ENCODE data around the gene DEPDC4.
"Not testable (repeated sequence)": the region's sequence is repeated elsewhere in the genome, so short reads cannot be mapped to it uniquely, and the experiment has no call there.

DEPDC4 gene

DNA sequence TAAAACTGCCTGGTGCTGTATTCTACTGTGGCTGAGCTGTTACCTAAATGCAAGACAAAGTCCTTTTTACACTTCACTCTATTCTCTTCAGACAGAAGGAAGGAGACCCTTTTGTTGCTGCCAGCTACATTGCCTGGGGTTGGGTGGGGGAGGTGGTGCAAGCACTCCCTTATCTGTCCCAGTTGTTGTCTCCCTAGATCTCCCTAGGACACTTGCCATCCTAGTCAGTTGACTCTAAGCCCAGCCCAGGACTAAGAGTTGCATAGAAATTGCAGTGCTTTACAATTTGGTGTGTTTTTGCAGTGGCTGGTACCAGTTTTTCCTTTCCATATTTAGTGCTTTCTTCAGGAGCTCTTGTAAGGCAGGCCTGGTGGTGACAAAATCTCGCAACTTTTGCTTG, 35.2 kb upstream of the DEPDC4 start:
- no peaks in the 10 kb centered on the region for H3K27me3 ChIP-seq (ENCODE audit: low read depth, low read length)
- no peaks in the 10 kb centered on the region for H3K4me1 ChIP-seq (ENCODE audit: low read length)
- H3K9ac ChIP-seq (ENCODE audit: low read length), result no peak overlapping the region
- no peaks in the 10 kb centered on the region for H4K20me1 ChIP-seq (ENCODE audit: insufficient read depth, low read length)
- TF ChIP-seq, protein P1, sequence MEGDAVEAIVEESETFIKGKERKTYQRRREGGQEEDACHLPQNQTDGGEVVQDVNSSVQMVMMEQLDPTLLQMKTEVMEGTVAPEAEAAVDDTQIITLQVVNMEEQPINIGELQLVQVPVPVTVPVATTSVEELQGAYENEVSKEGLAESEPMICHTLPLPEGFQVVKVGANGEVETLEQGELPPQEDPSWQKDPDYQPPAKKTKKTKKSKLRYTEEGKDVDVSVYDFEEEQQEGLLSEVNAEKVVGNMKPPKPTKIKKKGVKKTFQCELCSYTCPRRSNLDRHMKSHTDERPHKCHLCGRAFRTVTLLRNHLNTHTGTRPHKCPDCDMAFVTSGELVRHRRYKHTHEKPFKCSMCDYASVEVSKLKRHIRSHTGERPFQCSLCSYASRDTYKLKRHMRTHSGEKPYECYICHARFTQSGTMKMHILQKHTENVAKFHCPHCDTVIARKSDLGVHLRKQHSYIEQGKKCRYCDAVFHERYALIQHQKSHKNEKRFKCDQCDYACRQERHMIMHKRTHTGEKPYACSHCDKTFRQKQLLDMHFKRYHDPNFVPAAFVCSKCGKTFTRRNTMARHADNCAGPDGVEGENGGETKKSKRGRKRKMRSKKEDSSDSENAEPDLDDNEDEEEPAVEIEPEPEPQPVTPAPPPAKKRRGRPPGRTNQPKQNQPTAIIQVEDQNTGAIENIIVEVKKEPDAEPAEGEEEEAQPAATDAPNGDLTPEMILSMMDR (IDR thresholded peaks at IDR 0.05; ENCODE audit: low read depth, low read length), result no peak
- TF ChIP-seq EZH2phosphoT487 (IDR thresholded peaks at IDR 0.05; ENCODE audit: low read depth), result no peak
- no peak overlapping the region for H3K4me2 ChIP-seq (ENCODE audit: low read length)
- no peaks in the 10 kb centered on the region for H3K9me3 ChIP-seq (ENCODE audit: insufficient read depth, low read length)
- H3K27ac ChIP-seq (ENCODE audit: low read length), result no peak overlapping the region
- no peak overlapping the region for H2AFZ ChIP-seq (ENCODE audit: low read depth, low read length)
- H3K36me3 ChIP-seq (replicated peaks; ENCODE audit: low read depth, low read length), result peaks cover 28% of the 10 kb centered on the region
- H3K79me2 ChIP-seq (ENCODE audit: low read length), result no peaks in the 10 kb centered on the region
- H3K4me3 ChIP-seq (ENCODE audit: low read length), result no peak overlapping the region

DNA sequence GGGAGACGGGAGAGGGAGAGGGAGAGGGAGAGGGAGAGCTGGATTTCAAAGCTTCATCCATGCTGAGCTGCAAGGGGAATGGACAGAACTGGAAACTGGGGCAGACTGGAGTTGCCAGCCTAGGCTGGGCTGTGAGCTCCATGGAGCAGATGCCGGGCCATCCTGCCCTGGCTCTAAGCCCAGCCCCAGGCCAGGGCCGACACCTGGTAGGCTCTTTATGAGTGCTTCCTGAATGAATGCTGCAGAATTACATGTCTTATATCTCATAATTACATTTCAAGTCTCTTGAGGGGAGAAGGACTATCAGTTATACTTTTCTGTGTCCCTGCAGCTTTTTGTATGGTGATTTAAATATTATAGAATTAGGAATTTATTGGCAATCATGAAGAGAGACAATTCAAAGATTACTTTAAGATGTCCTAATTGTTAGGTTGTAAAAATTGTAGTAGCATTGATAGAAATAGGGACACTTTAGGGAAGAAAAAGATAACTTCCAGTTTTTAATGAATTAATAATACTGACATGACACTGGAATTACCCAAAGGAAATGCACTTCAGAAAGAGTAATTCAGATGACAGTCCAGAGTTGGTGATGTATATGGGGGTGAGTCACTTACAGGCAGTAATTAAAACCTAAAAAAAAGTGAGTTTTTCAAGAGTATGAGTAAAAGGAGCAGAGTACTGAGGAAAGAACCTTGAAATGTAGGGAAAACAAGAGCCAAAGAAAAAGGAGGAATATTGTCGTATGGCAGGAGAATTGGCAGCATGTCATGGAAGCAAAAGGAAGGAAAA, 29.1 kb upstream of the DEPDC4 start:
- H3K4me1 ChIP-seq (ENCODE audit: low read length), result no peaks in the 10 kb centered on the region
- H3K9ac ChIP-seq (ENCODE audit: low read length), result no peak overlapping the region
- no peaks in the 10 kb centered on the region for H3K79me2 ChIP-seq (ENCODE audit: low read length)
- H3K27ac ChIP-seq (ENCODE audit: low read length), result no peak overlapping the region
- TF ChIP-seq, protein P1 (IDR thresholded peaks at IDR 0.05; ENCODE audit: low read depth, low read length), result no peak
- no peak for TF ChIP-seq EZH2phosphoT487 (IDR thresholded peaks at IDR 0.05; ENCODE audit: low read depth)
- H3K4me2 ChIP-seq (ENCODE audit: low read length), result no peak overlapping the region
- no peaks in the 10 kb centered on the region for H4K20me1 ChIP-seq (ENCODE audit: insufficient read depth, low read length)
- no peaks in the 10 kb centered on the region for H3K27me3 ChIP-seq (ENCODE audit: low read depth, low read length)
- no peak overlapping the region for H2AFZ ChIP-seq (ENCODE audit: low read depth, low read length)
- H3K36me3 ChIP-seq (replicated peaks; ENCODE audit: low read depth, low read length), result peaks cover 25% of the 10 kb centered on the region
- no peak overlapping the region for H3K4me3 ChIP-seq (ENCODE audit: low read length)
- H3K9me3 ChIP-seq (ENCODE audit: insufficient read depth, low read length), result no peaks in the 10 kb centered on the region

DNA sequence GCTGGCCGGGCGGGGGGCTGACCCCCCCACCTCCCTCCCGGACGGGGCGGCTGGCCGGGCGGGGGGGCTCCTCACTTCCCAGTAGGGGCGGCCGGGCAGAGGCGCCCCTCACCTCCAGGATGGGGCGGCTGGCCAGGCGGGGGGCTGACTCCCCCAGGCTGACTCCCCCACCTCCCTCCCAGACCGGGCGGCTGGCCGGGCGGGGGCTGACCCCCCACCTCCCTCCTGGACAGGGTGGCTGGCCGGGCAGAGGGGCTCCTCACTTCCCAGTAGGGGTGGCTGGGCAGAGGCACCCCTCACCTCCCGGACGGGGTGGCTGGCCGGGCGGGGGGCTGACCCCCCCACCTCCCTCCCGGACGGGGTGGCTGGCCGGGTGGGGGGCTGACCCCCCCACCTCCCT, 27.5 kb upstream of the DEPDC4 start:
- H3K79me2 ChIP-seq (ENCODE audit: low read length); H3K9ac ChIP-seq (ENCODE audit: low read length); H3K27ac ChIP-seq (ENCODE audit: low read length); H2AFZ ChIP-seq (ENCODE audit: low read depth, low read length); H3K4me2 ChIP-seq (ENCODE audit: low read length); H3K4me3 ChIP-seq (ENCODE audit: low read length); H3K27me3 ChIP-seq (ENCODE audit: low read depth, low read length); H4K20me1 ChIP-seq (ENCODE audit: insufficient read depth, low read length); H3K4me1 ChIP-seq (ENCODE audit: low read length); H3K9me3 ChIP-seq (ENCODE audit: insufficient read depth, low read length): not testable (repeated sequence)
- H3K36me3 ChIP-seq (replicated peaks; ENCODE audit: low read depth, low read length), result peaks cover 12% of the 10 kb centered on the region

DNA sequence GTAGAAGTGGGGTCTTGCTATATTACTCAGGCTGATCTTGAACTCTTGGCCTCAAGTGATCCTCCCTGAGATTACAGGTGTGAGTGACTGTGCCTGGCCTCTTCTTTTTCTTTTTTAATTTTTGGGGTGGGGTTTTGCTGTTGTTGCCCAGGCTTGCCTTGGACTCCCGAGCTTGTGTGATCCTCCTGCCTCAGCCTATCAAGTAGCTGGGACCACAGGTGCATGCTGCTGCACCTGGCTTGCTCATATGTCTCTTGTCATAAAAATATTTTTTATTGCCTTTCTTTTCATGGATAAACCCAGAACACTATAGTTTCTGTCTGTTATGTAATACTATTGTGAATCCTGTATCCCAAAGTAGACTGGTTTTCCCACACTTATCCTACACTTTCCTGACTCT, 26.1 kb upstream of the DEPDC4 start:
- Histone ChIP-seq H3K9ac (ENCODE audit: low read length) (no peak overlapping the region), H3K4me3 (ENCODE audit: low read length) (no peak overlapping the region), H3K27ac (ENCODE audit: low read length) (no peak overlapping the region), H2AFZ (ENCODE audit: low read depth, low read length) (no peak overlapping the region), H4K20me1 (ENCODE audit: insufficient read depth, low read length) (no peaks in the 10 kb centered on the region), H3K4me1 (ENCODE audit: low read length) (no peaks in the 10 kb centered on the region), H3K36me3 (replicated peaks; ENCODE audit: low read depth, low read length) (peaks cover 10% of the 10 kb centered on the region), H3K27me3 (ENCODE audit: low read depth, low read length) (no peaks in the 10 kb centered on the region), H3K4me2 (ENCODE audit: low read length) (no peak overlapping the region), H3K9me3 (ENCODE audit: insufficient read depth, low read length) (no peaks in the 10 kb centered on the region), H3K79me2 (ENCODE audit: low read length) (no peaks in the 10 kb centered on the region)
- no peak for TF ChIP-seq EZH2phosphoT487 (IDR thresholded peaks at IDR 0.05; ENCODE audit: low read depth)
- TF ChIP-seq, protein P1 (IDR thresholded peaks at IDR 0.05; ENCODE audit: low read depth, low read length), result no peak

Measured in OCI-LY3 (cell line).